Hematopoietic multipotent progenitor cell treated with erythropoietin and hydrocortisone succinate and interleukin-3 and kit ligand, for 8 days (in vitro differentiated cells): Measurements from ENCODE around the gene PACSIN1.

Experiments used
- DNase-seq: peaks from one replicate; pipeline ENCODE4 v3.0.0-alpha.2; 2015

Gene PACSIN1

DNA sequence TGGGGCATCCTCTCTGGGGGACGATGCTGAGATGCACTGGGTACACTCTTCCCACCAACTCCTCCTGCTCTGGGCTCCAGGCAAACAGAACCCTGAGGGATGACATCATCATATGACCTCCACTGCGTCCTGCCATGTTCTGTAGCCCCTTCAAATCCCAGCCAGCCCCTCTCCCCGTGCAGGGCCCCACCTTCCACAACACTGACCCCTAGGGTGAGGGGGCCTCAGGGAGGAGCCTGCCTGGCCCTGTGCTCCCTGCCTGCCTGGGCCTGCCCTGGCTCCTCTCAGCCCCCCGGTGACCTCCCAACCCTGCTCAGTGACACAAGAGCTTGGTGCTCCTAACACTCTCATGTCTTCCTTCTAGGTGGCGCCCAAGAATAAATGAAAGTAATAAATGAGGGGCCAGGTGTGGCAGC, 99.9 kb downstream of the PACSIN1 start:
- no peak for DNase-seq

DNA sequence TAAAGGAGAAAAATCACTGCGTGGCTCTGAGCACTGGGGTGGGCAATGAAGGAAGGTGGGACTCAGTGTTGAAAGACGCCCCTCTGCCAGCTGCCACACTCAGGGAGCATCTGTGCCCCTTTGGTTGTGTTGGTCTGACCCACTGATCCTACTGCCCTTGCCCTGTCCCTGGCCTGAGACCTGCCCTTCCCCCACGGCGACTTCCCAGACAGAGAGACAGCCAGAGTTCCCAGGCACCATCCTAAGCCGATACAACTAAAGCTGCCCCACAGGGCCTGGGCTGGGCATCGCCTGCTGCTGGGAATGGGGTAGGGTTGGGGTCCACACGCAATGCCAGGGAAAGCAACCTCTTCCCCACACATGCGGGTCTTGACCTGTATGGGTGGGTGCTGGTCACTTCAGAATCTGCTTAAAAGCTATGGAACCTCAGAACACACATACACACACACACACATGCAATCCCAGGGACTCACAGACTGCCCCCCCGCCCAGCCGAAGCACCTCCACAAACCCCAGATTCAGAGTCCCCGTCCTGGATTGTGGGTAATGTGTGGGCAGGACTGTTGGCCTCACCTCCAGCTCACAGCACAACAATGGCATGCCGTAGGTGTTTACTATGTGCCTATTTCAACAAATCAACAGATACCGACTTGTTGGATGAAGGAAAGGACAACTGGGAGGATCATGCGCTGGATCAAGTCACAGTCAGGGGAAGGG, 101.1 kb downstream of the PACSIN1 start:
- no peak for DNase-seq

- DNase-seq, result no peak
These were observed 102.7 kb downstream of the PACSIN1 start for GRCh38 chr6:34568341-34569201.

DNA sequence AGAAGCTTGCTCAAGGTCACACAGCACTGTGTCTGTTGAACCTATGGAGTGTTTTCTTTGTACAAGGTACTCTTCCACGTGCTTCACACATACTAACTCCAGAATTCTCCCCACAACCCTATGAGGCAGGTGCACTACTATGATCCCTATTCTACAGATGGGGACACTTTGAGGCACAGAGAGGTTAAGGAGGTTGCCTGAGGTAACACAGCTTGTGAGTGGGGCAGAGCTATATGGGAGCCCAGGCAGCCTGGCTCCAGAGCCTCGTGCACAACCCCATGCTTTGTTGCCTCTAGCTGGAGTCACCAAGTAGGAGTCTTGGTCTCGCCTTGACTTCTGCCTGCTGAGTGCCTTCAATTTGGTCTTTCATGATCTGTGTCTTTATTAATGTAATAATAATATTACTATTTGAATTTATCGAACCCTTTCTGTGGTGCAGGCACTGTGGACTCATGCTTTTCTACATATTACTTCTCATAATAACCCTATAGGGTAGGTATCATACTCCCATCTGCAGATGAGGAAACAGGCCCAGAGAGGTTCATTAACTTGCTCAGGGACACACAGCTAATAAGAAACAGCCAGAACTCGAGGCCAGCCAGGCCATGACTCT, 103.6 kb downstream of the PACSIN1 start:
- no peak for DNase-seq

GRCh38 chr6:34570066-34570833, 104.4 kb downstream of the PACSIN1 start:
- DNase-seq, result no peak

GRCh38 chr6:34571388-34571787, 105.5 kb downstream of the PACSIN1 start:
- no peak for DNase-seq

- DNase-seq, result no peak
These were observed 106.1 kb downstream of the PACSIN1 start for GRCh38 chr6:34572021-34572420.

DNA sequence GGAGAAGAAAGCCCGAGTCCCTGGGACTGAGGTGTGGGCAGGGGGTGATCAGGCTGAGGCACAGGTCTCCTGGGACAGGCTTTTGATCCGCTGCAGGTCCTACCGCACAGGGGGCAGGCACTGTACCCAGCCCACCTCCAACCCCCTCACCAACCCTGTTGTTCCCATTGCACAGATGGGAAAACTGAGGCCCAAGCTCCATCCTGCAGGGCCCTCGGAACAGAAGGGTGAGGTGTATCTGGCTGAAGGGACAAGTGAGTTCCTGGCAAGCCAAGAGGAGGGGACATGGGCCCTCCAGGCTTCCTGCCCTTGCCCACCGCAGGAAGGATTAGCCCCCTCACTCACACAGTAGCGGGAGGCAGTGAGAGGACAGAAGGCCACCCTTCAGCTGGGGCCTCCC, 106.7 kb downstream of the PACSIN1 start:
- DNase-seq, result no peak

- DNase-seq, result no peak
These were observed 107.8 kb downstream of the PACSIN1 start for GRCh38 chr6:34573567-34574183.

- no peak for DNase-seq
These were observed 108.9 kb downstream of the PACSIN1 start for GRCh38 chr6:34574647-34575293.

DNA sequence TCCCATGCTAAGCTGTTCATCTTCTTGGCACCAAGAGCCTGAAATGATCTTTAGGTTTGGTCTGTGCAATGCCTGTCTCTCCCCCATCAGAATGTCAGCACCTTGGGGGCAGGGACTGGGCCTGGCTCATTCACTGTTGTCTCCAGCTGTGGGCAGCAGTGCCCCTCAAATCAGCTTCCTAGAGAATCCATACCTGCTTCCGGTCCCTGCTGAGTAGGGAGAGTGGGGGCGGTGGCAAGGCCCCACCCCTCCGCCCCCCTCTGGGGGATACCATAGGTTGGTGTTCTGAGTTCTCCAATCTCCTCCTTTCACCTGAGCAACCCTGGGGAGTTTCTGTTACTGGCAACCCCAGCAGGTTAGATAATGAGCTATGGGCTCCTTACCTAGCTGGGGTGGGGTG, 109.5 kb downstream of the PACSIN1 start:
- no peak for DNase-seq

- DNase-seq, result no peak
These were observed 110.5 kb downstream of the PACSIN1 start for GRCh38 chr6:34576286-34576955.

GRCh38 chr6:34578445-34579262, 112.8 kb downstream of the PACSIN1 start:
- no peak for DNase-seq

DNA sequence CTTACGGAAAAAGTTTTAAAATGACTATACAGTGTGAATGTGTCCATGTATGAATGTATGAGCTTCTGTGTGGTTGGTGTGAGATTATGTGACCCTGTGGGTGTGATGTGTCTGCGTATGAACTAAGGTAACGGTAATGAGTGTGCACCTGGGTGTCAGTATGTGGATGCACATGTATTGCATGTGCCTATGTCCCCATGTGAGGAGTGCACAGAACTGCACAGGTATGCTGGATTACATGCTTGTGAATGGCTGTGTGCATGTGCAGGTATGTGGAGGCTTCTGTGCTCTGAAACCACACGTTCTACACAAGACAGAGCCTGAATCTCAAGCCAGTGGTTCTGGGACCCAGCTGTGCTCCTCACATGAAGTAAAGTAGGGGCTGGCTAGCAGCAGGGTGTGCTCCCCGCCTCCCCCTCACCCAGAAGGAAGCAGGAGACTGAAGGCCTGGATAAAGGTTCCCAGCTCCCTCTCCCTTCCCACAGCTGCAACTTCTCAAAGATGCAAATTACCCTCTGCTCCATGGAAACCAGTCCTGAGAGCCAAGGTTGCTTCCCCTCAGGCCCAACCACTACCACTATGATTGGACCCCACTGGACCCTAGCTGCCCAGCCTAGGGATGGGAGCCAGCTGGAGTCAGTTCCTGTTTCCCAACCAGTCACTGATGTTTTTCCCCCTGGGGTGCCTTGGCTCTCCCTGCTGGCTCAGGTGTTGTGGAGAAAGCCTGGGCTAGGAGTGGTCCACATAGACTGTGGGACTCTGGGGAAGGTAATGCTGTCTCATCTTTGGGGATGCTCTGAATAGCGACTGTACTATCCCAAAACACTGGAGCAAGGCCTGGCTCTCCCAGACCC, 115.1 kb downstream of the PACSIN1 start:
- no peak for DNase-seq

DNA sequence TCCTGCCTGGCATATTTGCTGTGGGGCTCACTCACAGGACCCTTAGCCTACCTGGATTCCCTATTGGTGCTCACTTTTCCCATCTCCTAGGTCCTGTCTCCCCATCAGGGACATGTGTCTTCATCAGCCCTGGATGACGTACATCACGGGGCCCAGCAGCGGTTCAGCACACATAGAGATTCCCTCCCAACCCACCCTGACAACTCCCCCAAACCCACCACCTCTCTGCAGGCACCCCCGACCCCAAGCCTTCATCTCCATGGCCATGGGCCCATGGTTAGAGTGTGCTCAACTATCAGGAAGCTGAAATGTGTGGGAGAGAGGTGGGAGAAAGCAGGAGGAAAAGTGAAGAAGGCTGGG, 115.7 kb downstream of the PACSIN1 start:
- DNase-seq, result no peak

DNA sequence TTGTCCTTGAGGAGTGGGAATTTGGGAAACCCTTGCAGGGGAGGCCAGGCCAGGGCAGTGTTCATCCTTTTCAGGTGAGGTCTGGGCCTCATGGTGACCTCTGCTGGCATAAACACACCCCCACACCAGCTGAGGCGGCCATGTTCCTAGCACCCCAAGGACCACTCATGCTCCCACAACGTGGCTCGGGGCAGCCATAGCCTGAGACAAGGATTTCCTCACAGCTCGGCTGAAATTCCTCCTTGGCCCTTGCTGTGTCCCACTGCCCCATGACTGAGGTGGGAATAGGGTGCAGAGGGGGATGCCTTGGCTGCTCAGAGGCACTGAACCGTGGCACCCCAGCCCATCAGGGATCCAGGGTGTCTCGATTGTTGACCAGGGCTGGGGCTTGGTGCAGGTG, 117.6 kb downstream of the PACSIN1 start:
- no peak for DNase-seq

DNA sequence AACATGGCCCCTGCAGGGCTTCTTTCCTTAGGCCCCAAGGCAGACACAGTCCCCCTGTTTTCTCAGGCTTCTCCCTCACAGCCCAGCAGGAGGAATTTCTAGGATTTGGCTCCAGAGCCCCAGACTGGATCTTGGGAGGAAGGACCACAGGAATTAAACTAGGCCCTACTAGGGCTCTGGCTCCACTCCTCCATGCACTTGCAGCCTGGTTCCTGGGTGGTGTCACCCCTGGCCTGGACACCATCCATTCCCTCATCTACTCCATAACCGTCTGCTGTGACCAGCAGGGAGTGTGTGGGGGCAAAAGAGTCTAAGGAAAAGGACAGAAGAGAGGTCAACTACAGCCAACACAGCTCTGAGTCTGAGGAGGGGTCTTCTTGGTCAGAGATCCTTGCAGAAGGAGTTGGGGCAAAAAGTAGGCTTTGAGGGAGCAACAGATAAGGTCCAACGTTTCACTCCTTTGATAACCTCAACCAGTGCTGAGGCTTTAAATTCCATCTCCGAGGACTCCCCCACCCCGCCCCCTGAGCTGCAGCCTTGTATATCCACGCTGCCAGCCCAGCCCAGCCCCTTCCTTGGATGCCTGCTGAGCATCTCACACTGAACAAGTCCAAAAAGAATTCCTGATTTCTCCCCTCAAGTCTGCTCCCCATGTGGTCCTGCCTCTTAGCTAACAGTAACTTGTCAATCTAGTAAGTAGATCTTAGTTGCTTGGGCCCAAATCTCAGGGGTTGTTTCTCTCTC, 118.2 kb downstream of the PACSIN1 start:
- DNase-seq, result no peak

- DNase-seq, result no peak
These were observed 118.8 kb downstream of the PACSIN1 start for GRCh38 chr6:34584694-34585093.
